Fibroblast of skin of right biceps (primary cell): ENCODE data around the gene LPCAT1.
A peak's percentile ranks its signal among the peaks of the same experiment; 100 is the strongest.

ENCODE experiments used
- DNase-seq: peaks from one replicate; pipeline ENCODE4 v3.0.0-alpha.2; 2013

LPCAT1 gene

GRCh38 chr5:1555011-1555807 lies 31.4 kb upstream of the LPCAT1 start:
- peak; percentile 31 for DNase-seq

- DNase-seq = no peak
Measured at GRCh38 chr5:1554410-1554967, 30.7 kb upstream of the LPCAT1 start.

- DNase-seq = no peak
Measured at GRCh38 chr5:1553539-1554409, 30.0 kb upstream of the LPCAT1 start.

GRCh38 chr5:1552521-1553255 lies 28.9 kb upstream of the LPCAT1 start:
- no peak for DNase-seq

- DNase-seq = no peak
Measured at GRCh38 chr5:1551426-1552301, 27.9 kb upstream of the LPCAT1 start.

GRCh38 chr5:1550287-1551076 lies 26.7 kb upstream of the LPCAT1 start:
- no peak for DNase-seq

GRCh38 chr5:1549475-1550030 lies 25.8 kb upstream of the LPCAT1 start:
- no peak for DNase-seq

GRCh38 chr5:1548702-1549474 lies 25.1 kb upstream of the LPCAT1 start:
- DNase-seq = no peak

GRCh38 chr5:1547655-1548054 lies 23.9 kb upstream of the LPCAT1 start:
- DNase-seq = no peak

- DNase-seq = no peak
Measured at GRCh38 chr5:1547236-1547635, 23.5 kb upstream of the LPCAT1 start.

GRCh38 chr5:1546556-1546955 lies 22.8 kb upstream of the LPCAT1 start:
- no peak for DNase-seq

- no peak for DNase-seq
Measured at GRCh38 chr5:1545805-1546355, 22.1 kb upstream of the LPCAT1 start.

GRCh38 chr5:1545126-1545804 lies 21.5 kb upstream of the LPCAT1 start:
- DNase-seq = no peak

GRCh38 chr5:1544294-1544961 lies 20.7 kb upstream of the LPCAT1 start:
- no peak for DNase-seq

- no peak for DNase-seq
Measured at GRCh38 chr5:1543398-1544293, 19.9 kb upstream of the LPCAT1 start.

GRCh38 chr5:1542781-1543180 lies 19.0 kb upstream of the LPCAT1 start:
- peak; percentile 71 for DNase-seq

- no peak for DNase-seq
Measured at GRCh38 chr5:1541702-1542400, 18.1 kb upstream of the LPCAT1 start.
